ENCODE data around the gene ZNF302. TPM values are rescaled to one million over a fixed set of nuclear protein-coding genes. Genes with fewer than 3 reads are reported as not detected.

The ZNF302 gene
- polyA plus RNA-seq, 1 of the 3 experiments (the other 2 are of a cell fraction), result 14.3 TPM

GRCh38 chr19:34734537-34735103 is 57.1 kb downstream of the ZNF302 start:
- H3K79me2 ChIP-seq (ENCODE audit: insufficient read depth), result peaks cover 18% of the 10 kb centered on the region; the same call in 1 of the 2 replicates
- H3K4me3 ChIP-seq (ENCODE audit: low read depth in 2 of 2, low read length in 1 of 2), result peak overlapping the region; percentile 80 to 82
- H3K27ac ChIP-seq (ENCODE audit: low read depth in 2 of 2, low read length in 1 of 2), result peak overlapping the region; percentile 86 to 98
- no peak for DNase-seq
- H3K9ac ChIP-seq, result peak overlapping the region; percentile 86
- peaks cover 32 to 45% of the 10 kb centered on the region in 2 experiments for H3K36me3 ChIP-seq (replicated peaks in 1 of 2; ENCODE audit: control insufficient read depth in 1 of 2, insufficient read depth in 2 of 2, low read length in 1 of 2)
- peaks cover 0 to 25% of the 10 kb centered on the region in 2 experiments; a peak in 1 of 4 replicates for H3K4me1 ChIP-seq (ENCODE audit: control insufficient read depth in 1 of 2, insufficient read depth in 2 of 2, low read depth in 1 of 2, low read length in 1 of 2)
- no peaks in the 10 kb centered on the region for H3K9me2 ChIP-seq
- CTCF ChIA-PET, result no interaction called here
- H3K9me3 ChIP-seq, result peaks cover 2% of the 10 kb centered on the region; the same call in 1 of the 2 replicates
- H3F3A ChIP-seq (replicated peaks; ENCODE audit: insufficient read depth), result peaks cover 7% of the 10 kb centered on the region
- H2AFZ ChIP-seq (ENCODE audit: low read depth), result peak overlapping the region; percentile 95
- no peaks in the 10 kb centered on the region for H4K20me1 ChIP-seq (ENCODE audit: insufficient read depth)
- POLR2A ChIA-PET, result interaction anchor here (1.2 to 1.7 kb wide), 2 partner anchors 38 to 103 kb away, joined by 3 read pairs; partner anchors contain the start of gene ZNF599
- no peaks in the 10 kb centered on the region for H3K27me3 ChIP-seq (ENCODE audit: insufficient read depth)
- TF ChIP-seq MXI1 (IDR thresholded peaks at IDR 0.05; ENCODE audit: low read depth, low read length) (peak; percentile 77; the same call in 1 of the 2 replicates), RCOR1 (IDR thresholded peaks at IDR 0.05; ENCODE audit: low read length) (no peak), MEF2A (IDR thresholded peaks at IDR 0.05; ENCODE audit: borderline replicate concordance, low read depth) (no peak), REST (IDR thresholded peaks at IDR 0.05; ENCODE audit: low read depth, low read length) (no peak)
- WGBS (ENCODE audit: low lambda C conversion rate), result 26% methylated on average over 16 of the region's 16 CpGs
- H3K4me2 ChIP-seq, result peak overlapping the region; percentile 81

Small RNA genes within 50 kb of the gene (small RNA-seq; reads per million reads assigned to genes)
- 0 reads per million in 7 experiments for gene RF00611

Other genes with a start within 250 kb of the ZNF302 start
- gene UBA2, start 249.3 kb upstream of the ZNF302 start, polyA plus RNA-seq (2012; rRNA removed), result 117 and 133 TPM in 2 replicates
- 24.1 and 27.7 TPM in 2 replicates for gene WTIP, start 195.9 kb upstream of the ZNF302 start, polyA plus RNA-seq (2012; rRNA removed)
- gene SCGB2B2, start 519 bp upstream of the ZNF302 start, polyA plus RNA-seq (2012; rRNA removed), result 0.03 TPM in 2 replicates
- gene ZNF181, start 56.6 kb downstream of the ZNF302 start, polyA plus RNA-seq (2012; rRNA removed), result 7.9 and 8.1 TPM in 2 replicates
- 17.9 and 18.5 TPM in 2 replicates for gene ZNF599, start 95.5 kb downstream of the ZNF302 start, polyA plus RNA-seq (2012; rRNA removed)
- 1.7 and 2.8 TPM in 2 replicates for gene ZNF30, start 249.2 kb downstream of the ZNF302 start, polyA plus RNA-seq (2012; rRNA removed)